GM18505 (cell line): Measurements from ENCODE around the gene TMEM109.
A peak's percentile ranks its signal among the peaks of the same experiment; 100 is the strongest.

ENCODE experiments used
- ATAC-seq: cut with Tn5 transposase; IDR thresholded peaks from one replicate; pipeline ENCODE4 v1.9.1; 2021; ENCODE audit not compliant: unreplicated experiment
- POLR2A ChIP-seq: IDR thresholded peaks from 4 replicates; pipeline ENCODE4 v1.6.1; 2011; ENCODE audit warnings: borderline replicate concordance; ENCODE audit not compliant: insufficient read depth, insufficient read length; ENCODE audit errors: extremely low read depth

TMEM109 gene

GRCh38 chr11:60952742-60953170, 38.8 kb downstream of the TMEM109 start:
- ATAC-seq: peak; percentile 7
- TF ChIP-seq POLR2A: peak; percentile 60

GRCh38 chr11:60953781-60954180, 39.8 kb downstream of the TMEM109 start:
- no peak for ATAC-seq
- TF ChIP-seq POLR2A: no peak

GRCh38 chr11:60954421-60954820, 40.5 kb downstream of the TMEM109 start:
- no peak for TF ChIP-seq POLR2A
- ATAC-seq: no peak

- TF ChIP-seq POLR2A: no peak
- no peak for ATAC-seq
These were observed 41.6 kb downstream of the TMEM109 start for GRCh38 chr11:60955571-60955970.

- no peak for ATAC-seq
- no peak for TF ChIP-seq POLR2A
These were observed 43.2 kb downstream of the TMEM109 start for GRCh38 chr11:60957188-60957587.

GRCh38 chr11:60959431-60959830, 45.5 kb downstream of the TMEM109 start:
- no peak for TF ChIP-seq POLR2A
- no peak for ATAC-seq

GRCh38 chr11:60960405-60960804, 46.4 kb downstream of the TMEM109 start:
- TF ChIP-seq POLR2A: no peak
- no peak for ATAC-seq

GRCh38 chr11:60964801-60965200, 50.8 kb downstream of the TMEM109 start:
- no peak for TF ChIP-seq POLR2A
- no peak for ATAC-seq

- no peak for ATAC-seq
- no peak for TF ChIP-seq POLR2A
These were observed 52.9 kb downstream of the TMEM109 start for GRCh38 chr11:60966890-60967289.

- TF ChIP-seq POLR2A: no peak
- ATAC-seq: no peak
These were observed 54.3 kb downstream of the TMEM109 start for GRCh38 chr11:60968223-60968622.

GRCh38 chr11:60970369-60970774, 56.4 kb downstream of the TMEM109 start:
- no peak for ATAC-seq
- TF ChIP-seq POLR2A: no peak

- TF ChIP-seq POLR2A: no peak
- ATAC-seq: no peak
These were observed 56.9 kb downstream of the TMEM109 start for GRCh38 chr11:60970890-60971289.

GRCh38 chr11:60971520-60971919, 57.6 kb downstream of the TMEM109 start, which contains the start of gene CD6:
Gene CD6, plus strand, starts transcription at chr11:60971680. Its CDS starts 186 bp downstream, at chr11:60971866.
- ATAC-seq: no peak
- no peak for TF ChIP-seq POLR2A

GRCh38 chr11:60972182-60973030, 58.4 kb downstream of the TMEM109 start:
- ATAC-seq: no peak
- TF ChIP-seq POLR2A: no peak
